ENCODE data around the gene ADGRG3. TPM values are rescaled to one million over a fixed set of nuclear protein-coding genes. Genes with fewer than 3 reads are reported as not detected.

Gene ADGRG3
- polyA plus RNA-seq, 1 donor (not counting 4 experiments of a cell fraction or from before 2014, with no cell fraction given): not detected

GRCh38 chr16:57637424-57637823 is 30.7 kb upstream of the ADGRG3 start:
- peaks cover 22% of the 10 kb centered on the region for H3K4me1 ChIP-seq (ENCODE audit: control insufficient read depth, extremely low read depth, insufficient read depth, low read length)
- FAIRE-seq (no peak), DNase-seq (ENCODE audit: low read depth, low spot score) (no peak)
- H3K9me1 ChIP-seq (ENCODE audit: control insufficient read depth, extremely low read depth, insufficient read depth, low read length): peaks cover 2% of the 10 kb centered on the region
- no peak overlapping the region for H2AFZ ChIP-seq (ENCODE audit: control insufficient read depth, low read length)
- no peak for TF ChIP-seq EZH2 (IDR thresholded peaks at IDR 0.05; ENCODE audit: low read length)
- no peak for TF ChIP-seq CTCF (optimal IDR thresholded peaks at IDR 0.05 in 1 of 3, IDR thresholded peaks at IDR 0.05 in 1 of 3, conservative IDR thresholded peaks at IDR 0.05 in 1 of 3; ENCODE audit: extremely low read depth in 1 of 3, insufficient read depth in 2 of 3, low read length in 3 of 3)
- H3K9me3 ChIP-seq (ENCODE audit: control insufficient read depth, low read depth, low read length): no peaks in the 10 kb centered on the region
- no peaks in the 10 kb centered on the region for H3K27me3 ChIP-seq (ENCODE audit: control insufficient read depth, extremely low read depth, insufficient read depth, low read length)
- H3K9ac ChIP-seq (ENCODE audit: control insufficient read depth, extremely low read depth, insufficient read depth, low read length): no peak overlapping the region
- H3K4me3 ChIP-seq (ENCODE audit: control insufficient read depth in 2 of 3, extremely low read depth in 1 of 3, insufficient read depth in 2 of 3, low read depth in 1 of 3, low read length in 3 of 3): no peak overlapping the region
- peaks cover 13% of the 10 kb centered on the region for H3K79me2 ChIP-seq (ENCODE audit: control insufficient read depth, insufficient read depth, low read length)
- peaks cover 17% of the 10 kb centered on the region for H4K20me1 ChIP-seq (ENCODE audit: control insufficient read depth, extremely low read depth, insufficient read depth, low read length)
- H3K4me2 ChIP-seq (ENCODE audit: control insufficient read depth, extremely low read depth, insufficient read depth, low read depth, low read length): no peak overlapping the region
- dilution Hi-C loops (cut with MboI; ENCODE audit: extremely low pct_ligation_motif_present, low sequenced_read_pairs): no loop called here
- peaks cover 16 to 17% of the 10 kb centered on the region in 2 experiments for H3K36me3 ChIP-seq (ENCODE audit: control insufficient read depth in 2 of 2, extremely low read depth in 1 of 2, insufficient read depth in 2 of 2, low read length in 2 of 2)
- no peak overlapping the region for H3K27ac ChIP-seq (ENCODE audit: control insufficient read depth, insufficient read depth, low read length)

GRCh38 chr16:57637965-57638364 is 30.1 kb upstream of the ADGRG3 start:
- Histone ChIP-seq H3K4me3 (ENCODE audit: control insufficient read depth in 2 of 3, extremely low read depth in 1 of 3, insufficient read depth in 2 of 3, low read depth in 1 of 3, low read length in 3 of 3) (no peak overlapping the region), H3K9ac (ENCODE audit: control insufficient read depth, extremely low read depth, insufficient read depth, low read length) (no peak overlapping the region), H3K27ac (ENCODE audit: control insufficient read depth, insufficient read depth, low read length) (no peak overlapping the region), H2AFZ (ENCODE audit: control insufficient read depth, low read length) (no peak overlapping the region), H3K9me1 (ENCODE audit: control insufficient read depth, extremely low read depth, insufficient read depth, low read length) (peaks cover 2% of the 10 kb centered on the region), H3K4me1 (ENCODE audit: control insufficient read depth, extremely low read depth, insufficient read depth, low read length) (peaks cover 26% of the 10 kb centered on the region), H3K4me2 (ENCODE audit: control insufficient read depth, extremely low read depth, insufficient read depth, low read depth, low read length) (no peak overlapping the region), H3K79me2 (ENCODE audit: control insufficient read depth, insufficient read depth, low read length) (peaks cover 13% of the 10 kb centered on the region), H4K20me1 (ENCODE audit: control insufficient read depth, extremely low read depth, insufficient read depth, low read length) (peaks cover 17% of the 10 kb centered on the region), H3K36me3 (ENCODE audit: control insufficient read depth in 2 of 2, extremely low read depth in 1 of 2, insufficient read depth in 2 of 2, low read length in 2 of 2) (peaks cover 13 to 17% of the 10 kb centered on the region in 2 experiments), H3K27me3 (ENCODE audit: control insufficient read depth, extremely low read depth, insufficient read depth, low read length) (no peaks in the 10 kb centered on the region), H3K9me3 (ENCODE audit: control insufficient read depth, low read depth, low read length) (no peaks in the 10 kb centered on the region)
- DNase-seq (ENCODE audit: low read depth, low spot score): no peak
- dilution Hi-C loops (cut with MboI; ENCODE audit: extremely low pct_ligation_motif_present, low sequenced_read_pairs): no loop called here
- TF ChIP-seq CTCF (optimal IDR thresholded peaks at IDR 0.05 in 1 of 3, IDR thresholded peaks at IDR 0.05 in 1 of 3, conservative IDR thresholded peaks at IDR 0.05 in 1 of 3; ENCODE audit: extremely low read depth in 1 of 3, insufficient read depth in 2 of 3, low read length in 3 of 3): no peak
- TF ChIP-seq EZH2 (IDR thresholded peaks at IDR 0.05; ENCODE audit: low read length): no peak
- FAIRE-seq: peak; percentile 57
